Skeletal muscle satellite cell (primary cell): ENCODE measurements around the gene ZNF71.
"Not testable (repeated sequence)": the region's sequence is repeated elsewhere in the genome, so short reads cannot be mapped to it uniquely, and the experiment has no call there.

Source experiments
- H3K27me3 ChIP-seq: 2 replicates; pipeline ENCODE4 v1.7.0; 2013; ENCODE audit warnings: low read length; ENCODE audit not compliant: control insufficient read depth, insufficient read depth
- H3K36me3 ChIP-seq: 2 replicates; pipeline ENCODE4 v1.7.0; 2013; ENCODE audit warnings: mild to moderate bottlenecking, control low read depth, low read length; ENCODE audit not compliant: insufficient read depth
- H3K4me1 ChIP-seq: 2 replicates; pipeline ENCODE4 v1.7.0; 2013; ENCODE audit warnings: low read length; ENCODE audit not compliant: control insufficient read depth, insufficient read depth
- H3K4me2 ChIP-seq: 2 replicates; pipeline ENCODE4 v1.7.0; 2013; ENCODE audit warnings: mild to moderate bottlenecking, low read length
- H3K4me3 ChIP-seq: 2 replicates; pipeline ENCODE4 v1.7.0; 2013; ENCODE audit warnings: low read length
- H3K9ac ChIP-seq: 2 replicates; pipeline ENCODE4 v1.7.0; 2013; ENCODE audit warnings: mild to moderate bottlenecking, low read depth, low read length, moderate library complexity
- H3K9me3 ChIP-seq: replicated peaks from 2 replicates; pipeline ENCODE4 v1.7.0; 2013; ENCODE audit warnings: mild to moderate bottlenecking, control low read depth, low read length

ZNF71 gene

GRCh38 chr19:56664511-56664910 is 69.4 kb downstream of the ZNF71 start:
- no peaks in the 10 kb centered on the region for H3K27me3 ChIP-seq
- H3K9ac ChIP-seq: no peak overlapping the region
- peaks cover 12% of the 10 kb centered on the region for H3K9me3 ChIP-seq
- H3K4me1 ChIP-seq: no peaks in the 10 kb centered on the region
- no peak overlapping the region for H3K4me2 ChIP-seq
- H3K4me3 ChIP-seq: no peak overlapping the region
- no peaks in the 10 kb centered on the region for H3K36me3 ChIP-seq

DNA sequence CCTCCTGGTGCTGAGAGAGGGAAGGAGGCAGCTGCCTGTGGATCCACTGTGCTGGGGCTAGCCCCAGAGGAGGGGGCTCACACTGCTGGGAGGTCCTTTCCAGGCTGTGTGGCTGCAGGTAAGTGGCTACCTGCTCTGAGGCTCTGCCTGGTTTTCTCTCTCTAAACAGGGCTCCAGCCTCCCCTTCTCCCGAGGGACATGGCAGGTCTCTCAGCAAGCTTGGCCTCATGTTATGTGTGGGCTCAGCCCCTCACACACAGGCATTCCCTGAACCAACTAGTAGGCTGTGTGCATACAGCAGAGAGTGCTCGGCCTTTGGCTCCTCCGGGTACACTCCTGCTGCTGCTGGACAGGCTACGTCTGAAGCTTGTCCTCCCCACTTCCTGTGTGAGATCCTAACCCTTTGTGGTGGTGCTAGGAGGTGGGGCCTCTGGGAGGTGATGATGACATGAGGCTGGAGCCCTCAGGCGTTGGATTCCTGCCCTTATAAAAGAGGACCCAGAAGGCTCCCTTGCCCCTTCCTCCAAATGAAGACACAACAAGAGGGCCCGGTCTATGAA is 72.3 kb downstream of the ZNF71 start:
- Histone ChIP-seq H3K4me1 (no peaks in the 10 kb centered on the region), H3K9me3 (peaks cover 15% of the 10 kb centered on the region), H3K4me3 (no peak overlapping the region), H3K27me3 (no peaks in the 10 kb centered on the region), H3K9ac (no peak overlapping the region), H3K4me2 (no peak overlapping the region), H3K36me3 (no peaks in the 10 kb centered on the region)

DNA sequence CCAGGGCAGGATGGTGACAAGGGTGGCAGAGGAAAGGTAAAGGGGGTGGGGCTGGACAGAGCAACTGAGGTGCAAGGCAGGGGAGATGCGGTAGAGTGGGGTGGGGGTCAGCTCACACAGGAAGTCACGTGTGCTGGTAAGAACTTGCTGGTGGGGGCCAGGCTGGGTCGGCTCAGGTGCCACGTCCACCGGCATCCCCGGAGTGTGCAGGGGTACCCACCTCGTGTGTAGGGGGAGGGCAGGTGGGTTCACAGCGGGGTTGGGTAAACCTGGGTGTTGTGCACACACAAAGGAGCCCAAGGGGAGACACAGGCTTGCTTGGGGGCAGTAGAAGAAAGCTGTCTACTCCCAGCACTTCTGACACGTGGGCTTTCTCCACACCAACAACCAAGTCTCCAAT is 73.6 kb downstream of the ZNF71 start:
- Histone ChIP-seq H3K9ac (no peak overlapping the region), H3K27me3 (no peaks in the 10 kb centered on the region), H3K36me3 (no peaks in the 10 kb centered on the region), H3K4me2 (no peak overlapping the region), H3K4me1 (no peaks in the 10 kb centered on the region), H3K9me3 (peaks cover 13% of the 10 kb centered on the region), H3K4me3 (no peak overlapping the region)

DNA sequence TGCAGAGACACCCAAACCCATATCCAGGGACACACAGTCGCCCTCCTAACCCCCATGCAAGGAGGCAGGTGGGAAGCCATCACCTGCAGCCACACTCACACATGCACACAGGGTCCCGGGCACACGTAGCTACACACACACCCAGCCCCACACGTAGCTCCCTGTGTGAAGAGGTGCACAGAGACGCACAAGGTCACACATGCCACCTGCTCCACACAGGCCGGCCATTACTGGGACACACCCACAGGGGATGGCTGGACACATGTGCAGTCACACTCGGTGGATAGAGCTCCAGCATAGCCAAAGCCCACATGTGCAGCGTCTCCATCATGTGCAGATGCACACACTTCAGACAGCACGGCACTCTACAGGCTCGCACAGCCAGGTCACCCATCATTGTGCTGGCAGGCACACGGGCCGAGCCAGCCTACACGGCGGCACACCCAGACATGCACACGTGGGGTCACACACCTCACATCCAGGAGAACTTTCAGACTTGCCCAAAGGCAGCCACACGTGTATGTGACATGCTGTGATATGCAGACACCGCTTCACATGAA is 75.4 kb downstream of the ZNF71 start:
- no peaks in the 10 kb centered on the region for H3K27me3 ChIP-seq
- H3K4me2 ChIP-seq: no peak overlapping the region
- H3K9me3 ChIP-seq: peaks cover 13% of the 10 kb centered on the region
- H3K4me1 ChIP-seq: no peaks in the 10 kb centered on the region
- no peaks in the 10 kb centered on the region for H3K36me3 ChIP-seq
- no peak overlapping the region for H3K4me3 ChIP-seq
- H3K9ac ChIP-seq: no peak overlapping the region

- H3K36me3 ChIP-seq: no peaks in the 10 kb centered on the region
- H3K27me3 ChIP-seq: no peaks in the 10 kb centered on the region
- no peak overlapping the region for H3K4me2 ChIP-seq
- H3K4me1 ChIP-seq: no peaks in the 10 kb centered on the region
- no peak overlapping the region for H3K4me3 ChIP-seq
- no peak overlapping the region for H3K9ac ChIP-seq
- peaks cover 13% of the 10 kb centered on the region for H3K9me3 ChIP-seq
Measured at GRCh38 chr19:56670961-56671612, 76.0 kb downstream of the ZNF71 start.

DNA sequence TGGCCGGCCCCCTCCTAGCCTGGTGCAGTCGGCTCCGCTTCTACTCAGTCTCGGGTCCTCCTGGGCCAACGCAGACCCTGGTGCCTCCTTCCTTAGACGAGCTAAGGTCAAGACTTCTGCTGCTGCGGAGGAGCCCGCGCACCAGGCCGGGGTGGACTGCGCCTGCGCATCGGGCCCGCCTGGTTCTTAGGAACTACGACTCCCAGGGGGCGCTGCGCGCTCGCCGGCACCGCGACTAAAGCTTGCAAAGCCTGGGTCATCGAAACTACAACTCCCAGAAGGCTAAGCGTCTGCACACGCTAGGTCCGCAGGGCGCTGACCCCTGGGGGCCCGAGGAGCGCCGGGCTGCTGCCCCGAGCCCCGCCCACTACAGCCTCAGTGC is 76.5 kb downstream of the ZNF71 start, which contains the start of gene ZNF835:
Gene ZNF835 (minus strand): TSS at position 145 of the 382 bp plus-strand sequence. CDS start 6,559 bp downstream, outside the sequence.
- Histone ChIP-seq H3K4me1 (no peaks in the 10 kb centered on the region), H3K4me2 (no peak within 1 kb of the TSS), H3K27me3 (no peaks in the 10 kb centered on the region), H3K36me3 (no peaks in the 10 kb centered on the region), H3K9ac (no peak within 1 kb of the TSS), H3K4me3 (no peak within 1 kb of the TSS), H3K9me3 (peaks cover 9% of the 10 kb centered on the region)

GRCh38 chr19:56672610-56673009 is 77.5 kb downstream of the ZNF71 start:
- not testable (repeated sequence) for H3K9ac ChIP-seq

More at GRCh38 chr19:56672610-56673009, 77.5 kb downstream of the ZNF71 start:
- not testable (repeated sequence) for H3K4me1 ChIP-seq, H3K36me3 ChIP-seq, H3K27me3 ChIP-seq, H3K9me3 ChIP-seq, H3K4me3 ChIP-seq, H3K4me2 ChIP-seq
